Glutamatergic neuron (in vitro differentiated cells): ENCODE measurements around the gene CTBP1. TPM values are rescaled to one million over a fixed set of nuclear protein-coding genes. Genes with fewer than 3 reads are reported as not detected.
A peak's percentile ranks its signal among the peaks of the same experiment; 100 is the strongest.

Experiments used
- DNase-seq: peaks from one replicate; pipeline ENCODE4 v3.0.0; 2022
- H3K27ac Mint-ChIP-seq: one replicate; pipeline ENCODE4 v1.8.0; 2020; ENCODE audit warnings: mild to moderate bottlenecking, mixed read lengths, inconsistent platforms; ENCODE audit not compliant: unreplicated experiment
- H3K27me3 Mint-ChIP-seq: one replicate; pipeline ENCODE4 v1.8.0; 2020; ENCODE audit warnings: mild to moderate bottlenecking, moderate library complexity, mixed read lengths, inconsistent platforms; ENCODE audit not compliant: unreplicated experiment
- H3K36me3 Mint-ChIP-seq: one replicate; pipeline ENCODE4 v1.8.0; 2020; ENCODE audit warnings: mild to moderate bottlenecking, mixed read lengths, inconsistent platforms; ENCODE audit not compliant: unreplicated experiment
- H3K4me1 Mint-ChIP-seq: one replicate; pipeline ENCODE4 v1.8.0; 2020; ENCODE audit warnings: mild to moderate bottlenecking, low read depth, mixed read lengths, inconsistent platforms; ENCODE audit not compliant: unreplicated experiment
- H3K4me3 Mint-ChIP-seq: one replicate; pipeline ENCODE4 v1.8.0; 2020; ENCODE audit warnings: mild to moderate bottlenecking, mixed read lengths, inconsistent platforms; ENCODE audit not compliant: unreplicated experiment
- H3K9me3 Mint-ChIP-seq: one replicate; pipeline ENCODE4 v1.8.0; 2020; ENCODE audit warnings: mild to moderate bottlenecking, moderate library complexity, mixed read lengths, inconsistent platforms; ENCODE audit not compliant: unreplicated experiment
- total RNA-seq: library from RNA; stranded (reverse); fragmentation: NEBNext Ultra II Directional; extraction: Animal tissue kit (Norgen Biotek cat#: 25700); gene quantifications from one replicate; pipeline ENCODE4 v1.2.1, GENCODE V29; 2021; ENCODE audit not compliant: unreplicated experiment
- TF ChIP-seq, protein P1 (sequence below): fragments of 200-600 bp; sonication (generic); IDR thresholded peaks from one replicate; pipeline ENCODE4 v1.5.0; 2021; ENCODE audit not compliant: partially characterized antibody, unreplicated experiment

The CTBP1 gene
- total RNA-seq, 1 donor from 2014 or later: 302 TPM

DNA sequence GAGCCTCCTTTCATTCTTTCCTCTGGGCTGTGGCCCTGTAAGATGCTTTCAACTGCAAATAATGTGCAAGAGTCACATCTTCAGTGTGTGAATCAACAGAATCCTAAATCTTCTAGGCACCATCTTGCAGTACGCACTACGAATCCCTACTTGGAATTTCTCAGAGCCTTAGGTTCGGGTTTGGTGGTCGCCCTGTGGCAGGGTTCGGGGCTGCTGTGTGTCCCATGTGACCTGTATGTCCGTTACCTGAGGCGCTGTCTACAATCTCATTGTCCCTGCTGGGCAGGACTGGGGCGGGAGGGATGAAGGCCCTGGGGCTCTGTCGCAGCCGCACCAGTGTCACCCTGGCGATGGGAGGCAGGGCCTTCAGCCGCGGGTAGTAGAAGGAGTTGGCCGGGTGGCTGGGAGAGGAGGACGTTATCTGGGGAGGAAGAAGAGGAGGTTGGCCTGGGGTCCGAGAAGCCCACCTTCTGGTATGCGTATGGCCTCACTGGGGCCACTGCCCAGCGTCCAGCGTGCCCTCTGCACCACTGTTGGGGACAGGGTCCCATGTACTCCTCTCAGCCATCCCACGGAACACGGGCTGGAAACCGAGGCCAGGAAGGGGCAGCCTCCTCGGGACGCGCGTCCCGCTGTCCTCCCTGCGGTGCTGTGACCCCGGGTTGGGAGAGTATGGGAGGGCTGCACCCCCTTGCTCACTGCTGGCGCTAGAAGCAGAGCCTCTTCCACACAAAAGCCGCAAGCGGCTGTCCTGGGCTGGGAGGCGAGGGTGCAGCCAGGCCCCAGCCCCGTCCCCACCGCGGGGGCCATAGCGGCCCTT lies 78.6 kb downstream of the CTBP1 start:
- H3K27ac Mint-ChIP-seq: peak overlapping the region; percentile 55
- no peak for DNase-seq
- H3K4me1 Mint-ChIP-seq: peaks cover 21% of the 10 kb centered on the region
- H3K36me3 Mint-ChIP-seq: peaks cover 11% of the 10 kb centered on the region
- H3K4me3 Mint-ChIP-seq: peak overlapping the region; percentile 78
- peaks cover 24% of the 10 kb centered on the region for H3K9me3 Mint-ChIP-seq
- peaks cover 25% of the 10 kb centered on the region for H3K27me3 Mint-ChIP-seq
- TF ChIP-seq, protein P1, sequence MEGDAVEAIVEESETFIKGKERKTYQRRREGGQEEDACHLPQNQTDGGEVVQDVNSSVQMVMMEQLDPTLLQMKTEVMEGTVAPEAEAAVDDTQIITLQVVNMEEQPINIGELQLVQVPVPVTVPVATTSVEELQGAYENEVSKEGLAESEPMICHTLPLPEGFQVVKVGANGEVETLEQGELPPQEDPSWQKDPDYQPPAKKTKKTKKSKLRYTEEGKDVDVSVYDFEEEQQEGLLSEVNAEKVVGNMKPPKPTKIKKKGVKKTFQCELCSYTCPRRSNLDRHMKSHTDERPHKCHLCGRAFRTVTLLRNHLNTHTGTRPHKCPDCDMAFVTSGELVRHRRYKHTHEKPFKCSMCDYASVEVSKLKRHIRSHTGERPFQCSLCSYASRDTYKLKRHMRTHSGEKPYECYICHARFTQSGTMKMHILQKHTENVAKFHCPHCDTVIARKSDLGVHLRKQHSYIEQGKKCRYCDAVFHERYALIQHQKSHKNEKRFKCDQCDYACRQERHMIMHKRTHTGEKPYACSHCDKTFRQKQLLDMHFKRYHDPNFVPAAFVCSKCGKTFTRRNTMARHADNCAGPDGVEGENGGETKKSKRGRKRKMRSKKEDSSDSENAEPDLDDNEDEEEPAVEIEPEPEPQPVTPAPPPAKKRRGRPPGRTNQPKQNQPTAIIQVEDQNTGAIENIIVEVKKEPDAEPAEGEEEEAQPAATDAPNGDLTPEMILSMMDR: no peak

GRCh38 chr4:1169691-1170096 lies 79.2 kb downstream of the CTBP1 start:
- TF ChIP-seq, protein P1: no peak
- DNase-seq: no peak

GRCh38 chr4:1169171-1169671 lies 79.7 kb downstream of the CTBP1 start:
- no peak overlapping the region for H3K27ac Mint-ChIP-seq
- peaks cover 21% of the 10 kb centered on the region for H3K4me1 Mint-ChIP-seq
- peaks cover 26% of the 10 kb centered on the region for H3K9me3 Mint-ChIP-seq
- no peak for DNase-seq
- TF ChIP-seq, protein P1: no peak
- peaks cover 18% of the 10 kb centered on the region for H3K36me3 Mint-ChIP-seq
- H3K27me3 Mint-ChIP-seq: peaks cover 30% of the 10 kb centered on the region
- no peak overlapping the region for H3K4me3 Mint-ChIP-seq

More at GRCh38 chr4:1169691-1170096, 79.2 kb downstream of the CTBP1 start:
- Mint-ChIP-seq H3K36me3 (peaks cover 15% of the 10 kb centered on the region), H3K9me3 (peaks cover 24% of the 10 kb centered on the region), H3K27me3 (peaks cover 27% of the 10 kb centered on the region), H3K4me3 (peak overlapping the region; percentile 78), H3K27ac (no peak overlapping the region), H3K4me1 (peaks cover 21% of the 10 kb centered on the region)

GRCh38 chr4:1168191-1169101 lies 80.5 kb downstream of the CTBP1 start:
- Mint-ChIP-seq H3K36me3 (peaks cover 21% of the 10 kb centered on the region), H3K9me3 (peaks cover 24% of the 10 kb centered on the region), H3K27me3 (peaks cover 29% of the 10 kb centered on the region), H3K4me1 (peaks cover 18% of the 10 kb centered on the region), H3K27ac (peak overlapping the region; percentile 64), H3K4me3 (peak overlapping the region; percentile 77)
- TF ChIP-seq, protein P1: no peak
- no peak for DNase-seq
